ENCODE measurements around the gene SCFD1.

Gene SCFD1

DNA sequence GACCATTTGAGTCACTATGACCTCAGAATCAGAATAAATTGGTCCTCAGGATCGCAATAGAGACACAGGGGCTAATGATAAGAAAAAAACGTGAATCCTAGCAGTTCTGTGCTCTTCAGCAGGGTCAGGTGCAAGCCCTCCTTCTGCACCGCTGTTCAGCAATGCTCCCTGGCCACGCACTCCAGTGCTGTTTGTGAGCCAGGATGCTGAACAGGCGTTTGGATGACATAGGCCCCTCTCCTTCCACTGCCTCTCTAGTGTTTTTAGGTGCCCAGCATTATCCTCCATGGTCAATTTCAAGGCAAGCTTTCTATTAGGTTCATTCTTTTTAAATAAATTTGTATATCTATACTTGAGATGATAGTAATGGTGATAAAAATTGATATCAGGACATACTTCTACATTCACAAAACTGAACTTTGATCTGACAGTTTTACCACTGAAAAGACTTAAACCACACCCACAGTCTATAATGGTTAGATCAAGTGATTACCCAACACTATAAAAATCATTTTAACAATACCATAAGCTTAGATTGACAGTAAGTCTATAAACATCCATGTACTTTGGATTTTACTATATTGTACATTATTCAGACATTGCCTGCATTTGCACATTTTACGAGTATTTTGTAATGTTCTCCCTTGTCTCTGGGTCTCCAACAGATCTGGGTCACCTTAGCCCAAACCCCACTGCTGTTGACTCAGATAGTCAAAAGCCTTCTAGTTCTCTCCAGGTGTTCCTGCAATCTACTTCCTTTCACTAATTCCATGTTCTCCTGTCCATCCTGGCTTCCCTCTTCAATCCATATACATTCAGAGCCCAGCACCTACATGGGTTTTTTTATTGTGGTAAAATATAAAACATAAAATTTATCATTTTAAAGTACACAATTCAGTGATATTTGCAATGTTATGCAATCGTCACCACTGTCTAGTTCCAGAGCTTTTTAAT, 137.3 kb downstream of the SCFD1 start:
- DNase-seq: no peak

DNA sequence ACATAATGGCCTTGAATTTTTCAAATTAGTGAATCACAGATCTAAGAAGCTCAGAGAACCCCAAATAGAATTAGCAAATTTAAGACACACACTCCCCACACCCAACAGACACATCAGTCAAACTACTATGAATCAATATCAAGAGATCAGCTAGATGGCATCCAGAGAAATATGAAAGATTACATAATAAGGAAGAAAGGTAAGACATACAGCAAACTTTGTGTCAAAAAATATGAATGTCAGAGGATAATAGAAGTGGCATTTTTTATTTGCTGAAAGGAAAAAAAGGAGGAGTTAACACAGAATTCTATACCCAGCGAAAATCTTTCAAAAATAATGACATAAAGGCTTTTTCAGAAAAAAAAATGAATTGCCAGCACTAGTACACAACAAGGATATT, 141.8 kb downstream of the SCFD1 start:
- no peak for DNase-seq

DNA sequence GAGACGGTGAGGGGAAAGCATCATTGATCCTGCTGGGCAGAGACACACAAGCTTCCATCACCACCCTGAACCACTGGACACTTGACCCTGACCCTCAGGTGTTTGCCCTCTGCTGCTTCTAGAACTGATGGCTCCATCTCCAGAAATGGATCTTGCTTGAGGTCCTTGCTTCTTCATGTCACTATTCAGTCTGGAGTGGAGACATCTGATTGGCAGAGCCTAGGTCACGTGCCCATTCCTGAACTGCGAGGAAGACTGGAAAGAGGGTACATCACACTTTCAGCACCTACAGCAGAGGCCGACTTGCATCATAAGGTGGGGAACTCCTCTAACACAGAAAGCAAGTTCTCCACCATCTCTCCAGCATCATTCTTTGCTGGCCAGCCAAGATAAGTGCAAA, 145.5 kb downstream of the SCFD1 start:
- DNase-seq: no peak

DNA sequence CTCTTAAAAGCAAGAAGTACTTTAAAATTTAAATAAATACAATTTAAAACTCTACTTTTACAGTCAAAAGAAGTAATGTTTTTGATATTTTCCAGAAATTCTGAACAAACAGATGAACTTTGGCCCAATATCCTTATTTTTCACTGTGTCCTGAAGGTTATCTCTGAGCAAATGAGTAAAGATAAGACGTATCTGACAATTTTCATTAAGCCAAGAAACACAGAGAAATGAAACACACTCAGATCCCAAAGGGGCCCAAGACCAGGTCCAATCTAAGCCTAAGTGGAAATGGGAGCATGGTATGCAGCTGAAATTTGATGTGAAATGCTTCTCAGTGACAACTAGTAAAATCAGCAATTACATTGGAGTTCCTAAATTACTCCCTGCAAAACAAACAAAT, 146.7 kb downstream of the SCFD1 start:
- no peak for DNase-seq

DNA sequence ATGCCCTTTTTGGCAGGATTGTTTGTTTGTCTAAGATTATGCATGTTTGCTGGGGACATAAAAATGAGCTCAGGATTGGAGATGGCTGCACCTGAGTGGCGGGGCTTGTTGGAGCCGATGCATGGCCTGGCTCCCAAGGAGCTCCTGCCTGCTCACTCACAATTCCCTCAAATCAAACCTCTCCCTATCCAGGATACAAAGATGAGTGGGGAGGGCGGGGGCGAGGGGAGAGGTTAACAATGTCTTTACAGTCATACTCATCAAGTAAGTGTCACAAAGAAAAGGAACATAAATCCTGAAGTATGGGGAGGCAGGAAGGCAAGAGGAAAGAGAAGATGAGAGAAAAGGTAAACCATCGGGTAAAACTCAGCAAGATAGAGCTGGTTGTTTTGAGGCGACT, 148.3 kb downstream of the SCFD1 start:
- no peak for DNase-seq

DNA sequence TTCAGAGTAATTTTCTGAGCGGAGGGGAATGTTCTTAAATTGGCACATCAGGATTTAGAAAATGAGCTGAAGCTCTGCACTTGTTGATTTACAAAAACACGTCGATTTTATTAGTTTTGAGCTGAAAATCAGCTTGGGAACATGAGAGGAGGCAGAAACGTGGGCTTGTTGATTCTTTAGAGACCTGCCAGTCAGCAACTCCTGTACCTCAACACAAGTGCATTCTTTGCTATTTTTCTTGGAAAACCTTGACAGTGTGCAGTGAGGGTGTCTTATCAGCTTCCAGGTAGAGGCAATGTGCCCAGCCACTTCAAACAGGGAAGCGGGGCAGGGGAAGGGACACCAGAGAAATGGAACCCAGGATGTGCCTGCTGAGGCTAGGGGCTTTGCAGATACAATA, 149.5 kb downstream of the SCFD1 start:
- no peak for DNase-seq

DNA sequence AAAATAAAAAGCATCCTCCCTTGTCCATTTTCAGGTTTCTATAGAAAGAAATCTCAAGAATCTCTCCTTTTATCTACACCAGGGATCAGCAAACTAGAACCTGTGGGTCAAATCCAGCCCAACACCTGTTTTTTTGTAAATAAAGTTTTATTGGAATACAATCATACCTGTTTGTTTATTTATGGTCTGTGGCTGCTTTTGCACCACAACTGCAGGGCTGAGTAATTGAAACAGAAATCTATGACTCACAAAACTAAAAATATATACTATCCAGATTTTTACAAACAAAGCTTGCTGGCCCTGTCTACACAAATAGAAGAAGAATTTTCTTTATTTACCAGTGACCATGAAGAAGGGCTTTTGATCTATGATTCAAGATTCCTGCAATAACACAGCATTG, 157.1 kb downstream of the SCFD1 start:
- no peak for DNase-seq

All from stimulated activated CD8-positive, alpha-beta memory T cell treated with anti-CD3 and anti-CD28 coated beads, Interleukin-4, amount 100 ng/mL, for 48 hours (primary cell).